Osteoblast (primary cell): Measurements from ENCODE around the gene SCRN3. TPM values are rescaled to one million over a fixed set of nuclear protein-coding genes. Genes with fewer than 3 reads are reported as not detected.
"Not testable (repeated sequence)": the region's sequence is repeated elsewhere in the genome, so short reads cannot be mapped to it uniquely, and the experiment has no call there.

Experiments used
- DNase-seq: peaks from one replicate; pipeline ENCODE4 v3.0.0; 2011; ENCODE audit warnings: low spot score, mixed read lengths; ENCODE audit not compliant: insufficient read length; ENCODE audit errors: missing footprints
- H2AFZ ChIP-seq: 2 replicates; pipeline ENCODE4 v1.6.0; 2011; ENCODE audit warnings: mild to moderate bottlenecking, low read length
- H3K27ac ChIP-seq: 2 replicates; pipeline ENCODE4 v1.5.1; 2011; ENCODE audit warnings: mild to moderate bottlenecking, low read depth, low read length, moderate library complexity
- H3K27me3 ChIP-seq: 2 replicates; pipeline ENCODE4 v1.6.0; 2012; ENCODE audit warnings: mild to moderate bottlenecking, control low read depth, inconsistent platforms, low read length, moderate library complexity; ENCODE audit not compliant: insufficient read depth
- H3K36me3 ChIP-seq: 2 replicates; pipeline ENCODE4 v1.5.1; 2011; ENCODE audit warnings: mild to moderate bottlenecking, low read length, control low read depth, moderate library complexity; ENCODE audit not compliant: insufficient read depth
- H3K4me1 ChIP-seq: 2 replicates; pipeline ENCODE4 v1.5.1; 2011; ENCODE audit warnings: mild to moderate bottlenecking, low read length, control low read depth, moderate library complexity; ENCODE audit not compliant: insufficient read depth
- H3K4me2 ChIP-seq: 2 replicates; pipeline ENCODE4 v1.6.0; 2011; ENCODE audit warnings: mild to moderate bottlenecking, low read length; ENCODE audit not compliant: insufficient read depth
- H3K4me3 ChIP-seq: fragments of 200-600 bp; sonication (generic); 3 replicates; pipeline ENCODE4 v1.5.1; 2012; ENCODE audit warnings: mild to moderate bottlenecking, low read length, inconsistent platforms; ENCODE audit not compliant: insufficient read depth
- H3K79me2 ChIP-seq: 2 replicates; pipeline ENCODE4 v1.6.0; 2012; ENCODE audit warnings: mild to moderate bottlenecking, low read length, control low read depth, inconsistent platforms; ENCODE audit not compliant: insufficient read depth
- H3K9me3 ChIP-seq: 2 replicates; pipeline ENCODE4 v1.5.1; 2011; ENCODE audit warnings: low read depth, low read length, control low read depth
- H4K20me1 ChIP-seq: 2 replicates; pipeline ENCODE4 v1.6.0; 2012; ENCODE audit warnings: mild to moderate bottlenecking, low read length, control low read depth; ENCODE audit not compliant: insufficient read depth
- total RNA-seq: library from RNA; depleted of rRNA; stranded (reverse); fragments of >200 nt; gene quantifications from 2 replicates; pipeline ENCODE4 v1.2.3, GENCODE V29; 2012
- TF ChIP-seq, protein P1 (sequence below): IDR thresholded peaks from 2 replicates; pipeline ENCODE4 v1.5.1; 2011; ENCODE audit warnings: mild to moderate bottlenecking, low read depth, low read length, moderate library complexity; ENCODE audit errors: extremely low read depth

SCRN3 gene
- total RNA-seq, 1 donor, result 29.7 TPM

DNA sequence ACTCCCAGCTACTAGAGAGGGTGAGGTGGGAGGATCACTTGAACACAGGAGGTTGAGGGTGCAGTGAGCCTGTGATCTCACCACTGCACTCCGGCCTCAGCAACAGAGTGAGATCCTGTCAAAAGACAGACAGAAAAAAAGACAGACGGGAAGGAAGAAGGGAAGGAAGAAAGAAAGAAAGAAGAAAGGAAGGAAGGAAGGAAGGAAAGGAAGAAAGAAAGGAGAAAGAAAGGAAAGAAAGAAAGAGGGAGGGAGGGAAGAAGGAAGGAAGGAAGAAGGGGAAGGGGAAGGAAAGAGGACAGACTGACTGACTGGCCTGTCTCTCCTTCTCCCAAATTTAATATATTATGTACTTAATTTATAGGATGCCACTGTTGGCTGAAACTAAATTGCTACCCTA lies 39.2 kb upstream of the SCRN3 start:
- no peak overlapping the region for H3K27ac ChIP-seq
- H3K9me3 ChIP-seq, result no peaks in the 10 kb centered on the region
- H3K79me2 ChIP-seq, result no peaks in the 10 kb centered on the region
- H2AFZ ChIP-seq, result no peak overlapping the region
- no peak overlapping the region for H3K4me2 ChIP-seq
- no peaks in the 10 kb centered on the region for H3K4me1 ChIP-seq
- peaks cover 3% of the 10 kb centered on the region for H4K20me1 ChIP-seq
- peaks cover 8% of the 10 kb centered on the region for H3K36me3 ChIP-seq
- no peak overlapping the region for H3K4me3 ChIP-seq
- TF ChIP-seq, protein P1, sequence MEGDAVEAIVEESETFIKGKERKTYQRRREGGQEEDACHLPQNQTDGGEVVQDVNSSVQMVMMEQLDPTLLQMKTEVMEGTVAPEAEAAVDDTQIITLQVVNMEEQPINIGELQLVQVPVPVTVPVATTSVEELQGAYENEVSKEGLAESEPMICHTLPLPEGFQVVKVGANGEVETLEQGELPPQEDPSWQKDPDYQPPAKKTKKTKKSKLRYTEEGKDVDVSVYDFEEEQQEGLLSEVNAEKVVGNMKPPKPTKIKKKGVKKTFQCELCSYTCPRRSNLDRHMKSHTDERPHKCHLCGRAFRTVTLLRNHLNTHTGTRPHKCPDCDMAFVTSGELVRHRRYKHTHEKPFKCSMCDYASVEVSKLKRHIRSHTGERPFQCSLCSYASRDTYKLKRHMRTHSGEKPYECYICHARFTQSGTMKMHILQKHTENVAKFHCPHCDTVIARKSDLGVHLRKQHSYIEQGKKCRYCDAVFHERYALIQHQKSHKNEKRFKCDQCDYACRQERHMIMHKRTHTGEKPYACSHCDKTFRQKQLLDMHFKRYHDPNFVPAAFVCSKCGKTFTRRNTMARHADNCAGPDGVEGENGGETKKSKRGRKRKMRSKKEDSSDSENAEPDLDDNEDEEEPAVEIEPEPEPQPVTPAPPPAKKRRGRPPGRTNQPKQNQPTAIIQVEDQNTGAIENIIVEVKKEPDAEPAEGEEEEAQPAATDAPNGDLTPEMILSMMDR, result no peak
- no peak for DNase-seq
- H3K27me3 ChIP-seq, result no peaks in the 10 kb centered on the region

DNA sequence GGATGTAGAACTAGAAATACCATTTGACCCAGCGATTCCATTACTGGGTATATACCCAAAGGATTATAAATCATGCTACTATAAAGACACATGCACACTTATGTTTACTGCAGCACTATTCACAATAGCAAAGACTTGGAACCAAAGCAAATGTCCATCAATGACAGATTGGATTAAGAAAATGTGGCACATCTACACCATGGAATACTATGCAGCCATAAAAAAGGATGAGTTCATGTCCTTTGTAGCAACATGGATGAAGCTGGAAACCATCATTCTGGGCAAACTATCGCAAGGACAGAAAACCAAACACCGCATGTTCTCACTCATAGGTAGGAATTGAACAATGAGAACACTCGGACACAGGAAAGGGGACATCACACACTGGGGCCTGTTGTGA lies 35.9 kb upstream of the SCRN3 start:
- not testable (repeated sequence) for DNase-seq, H3K4me1 ChIP-seq, H3K9me3 ChIP-seq, H3K4me3 ChIP-seq, H3K27ac ChIP-seq, H4K20me1 ChIP-seq, H3K79me2 ChIP-seq, H3K36me3 ChIP-seq, H2AFZ ChIP-seq, H3K27me3 ChIP-seq, H3K4me2 ChIP-seq

DNA sequence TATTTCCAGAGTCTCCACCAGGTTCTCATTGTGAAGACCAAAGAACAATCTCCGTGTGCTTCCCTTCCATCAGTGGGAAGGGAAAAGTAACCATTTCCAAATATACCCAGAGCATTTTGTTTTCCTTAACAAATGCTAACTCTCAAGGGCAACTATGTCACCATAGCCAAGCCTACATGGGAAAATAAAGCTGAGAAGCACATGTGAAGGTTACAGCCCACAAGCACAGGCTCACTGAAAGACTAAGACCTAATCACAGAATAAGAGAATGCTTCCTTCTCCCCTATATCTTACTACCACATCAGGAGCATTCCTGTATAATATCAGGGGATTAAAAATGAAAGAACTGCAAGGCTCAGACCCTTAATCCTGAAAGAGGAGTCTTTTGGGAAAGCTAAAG lies 32.6 kb upstream of the SCRN3 start:
- TF ChIP-seq, protein P1, result no peak
- DNase-seq, result no peak

DNA sequence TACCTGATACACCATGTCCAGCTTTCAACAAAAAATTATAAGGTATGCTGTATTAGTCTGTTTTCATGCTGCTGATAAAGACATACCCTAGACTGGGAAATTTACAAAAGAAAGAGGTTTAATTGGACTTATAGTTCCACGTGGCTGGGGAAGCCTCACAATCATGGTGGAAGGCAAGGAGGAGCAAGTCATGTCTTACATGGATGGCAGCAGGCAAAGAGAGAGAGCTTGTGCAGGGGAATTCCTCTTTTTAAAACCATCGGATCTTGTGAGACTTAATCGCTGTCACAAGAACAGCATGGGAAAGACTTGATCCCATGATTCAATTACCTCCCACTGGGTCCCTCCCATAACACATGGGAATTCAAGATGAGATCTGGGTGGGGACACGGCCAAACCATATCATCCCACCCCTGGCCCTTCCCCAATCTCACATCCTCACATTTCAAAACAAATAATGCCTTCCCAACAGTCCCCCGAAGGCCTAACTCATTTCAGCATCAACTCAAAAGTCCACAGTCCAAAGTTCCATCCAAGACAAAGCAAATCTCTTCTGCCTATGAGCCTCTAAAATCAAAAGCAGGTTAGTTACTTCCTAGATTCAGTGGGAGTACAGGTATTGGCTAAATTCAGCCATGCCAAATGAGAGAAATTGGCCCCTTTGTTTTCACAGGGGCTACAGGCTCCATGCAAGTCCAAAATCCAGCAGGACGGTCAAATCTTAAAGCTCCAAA lies 31.9 kb upstream of the SCRN3 start:
- H3K79me2 ChIP-seq, H3K4me3 ChIP-seq, H3K4me1 ChIP-seq, H3K4me2 ChIP-seq, H3K9me3 ChIP-seq, H3K27ac ChIP-seq, H4K20me1 ChIP-seq, H3K27me3 ChIP-seq, H2AFZ ChIP-seq, DNase-seq: not testable (repeated sequence)
- peaks cover 15% of the 10 kb centered on the region for H3K36me3 ChIP-seq

More for the DNA sequence above, 32.6 kb upstream of the SCRN3 start:
- Histone ChIP-seq H3K4me2 (no peak overlapping the region), H3K27me3 (no peaks in the 10 kb centered on the region), H3K9me3 (no peaks in the 10 kb centered on the region), H3K27ac (no peak overlapping the region), H3K36me3 (peaks cover 15% of the 10 kb centered on the region), H4K20me1 (peaks cover 3% of the 10 kb centered on the region), H3K79me2 (no peaks in the 10 kb centered on the region), H3K4me1 (no peaks in the 10 kb centered on the region), H2AFZ (no peak overlapping the region), H3K4me3 (no peak overlapping the region)

DNA sequence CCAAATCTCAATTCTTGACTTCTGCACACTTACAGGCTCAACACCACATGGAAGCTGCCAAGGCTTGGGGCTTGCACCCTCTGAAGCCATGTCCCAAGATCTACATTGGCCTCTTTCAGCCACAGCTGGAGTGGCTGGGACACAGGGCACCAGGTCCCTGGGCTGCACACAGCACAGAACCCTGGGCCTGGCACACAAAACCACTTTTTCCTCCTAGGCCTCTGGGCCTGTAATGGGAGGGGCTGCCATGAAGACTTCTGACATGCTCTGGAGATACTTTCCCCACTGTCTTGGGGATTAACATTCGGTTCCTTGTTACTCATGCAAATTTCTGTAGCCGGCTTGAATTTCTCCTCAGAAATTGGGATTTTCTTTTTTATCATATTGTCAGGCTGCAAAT lies 30.9 kb upstream of the SCRN3 start:
- Histone ChIP-seq H3K79me2 (no peaks in the 10 kb centered on the region), H3K36me3 (peaks cover 15% of the 10 kb centered on the region), H3K4me1 (no peaks in the 10 kb centered on the region), H3K9me3 (no peaks in the 10 kb centered on the region), H3K4me2 (no peak overlapping the region), H3K27me3 (no peaks in the 10 kb centered on the region), H4K20me1 (no peaks in the 10 kb centered on the region), H2AFZ (no peak overlapping the region), H3K27ac (no peak overlapping the region), H3K4me3 (no peak overlapping the region)
- TF ChIP-seq, protein P1, result no peak
- DNase-seq, result no peak
